H7 (cell line): ENCODE measurements around the gene SDE2. TPM values are rescaled to one million over a fixed set of nuclear protein-coding genes. Genes with fewer than 3 reads are reported as not detected.
"Not testable (repeated sequence)": the region's sequence is repeated elsewhere in the genome, so short reads cannot be mapped to it uniquely, and the experiment has no call there.

Experiments
- DNase-seq: peaks from one replicate; pipeline ENCODE4 v3.0.0; 2012
- H3K27me3 ChIP-seq: 2 replicates; pipeline ENCODE4 v1.6.0; 2011; ENCODE audit warnings: mild to moderate bottlenecking, low read length; ENCODE audit not compliant: control insufficient read depth, insufficient read depth
- H3K36me3 ChIP-seq: replicated peaks from 2 replicates; pipeline ENCODE4 v1.5.1; 2011; ENCODE audit warnings: low read length; ENCODE audit not compliant: control insufficient read depth, insufficient read depth
- H3K4me3 ChIP-seq: 2 replicates; pipeline ENCODE4 v1.5.1; 2011; ENCODE audit warnings: low read depth, mild to moderate bottlenecking, control low read depth, low read length, moderate library complexity; ENCODE audit not compliant: insufficient read depth
- total RNA-seq: library from RNA; depleted of rRNA; stranded (reverse); fragments of >200 nt; shearing (Covaris generic); gene quantifications from 2 replicates; pipeline ENCODE4 v1.2.3, GENCODE V29; 2014

The SDE2 gene
- total RNA-seq, 1 experiment from 2014 or later: 34.4 TPM

GRCh38 chr1:225946803-225947202 is 52.3 kb downstream of the SDE2 start:
- no peak for DNase-seq
- Histone ChIP-seq H3K27me3 (no peaks in the 10 kb centered on the region; the same call in 1 of the 2 replicates), H3K4me3 (no peak overlapping the region), H3K36me3 (no peaks in the 10 kb centered on the region)

GRCh38 chr1:225946082-225946620 is 53.0 kb downstream of the SDE2 start:
- Histone ChIP-seq H3K27me3 (no peaks in the 10 kb centered on the region; the same call in 1 of the 2 replicates), H3K4me3 (no peak overlapping the region), H3K36me3 (no peaks in the 10 kb centered on the region)
- DNase-seq: no peak

- DNase-seq: peak; percentile 59
- Histone ChIP-seq H3K4me3 (no peak overlapping the region), H3K36me3 (no peaks in the 10 kb centered on the region), H3K27me3 (no peaks in the 10 kb centered on the region; the same call in 1 of the 2 replicates)
These were observed 53.6 kb downstream of the SDE2 start for GRCh38 chr1:225945564-225945963.

- Histone ChIP-seq H3K27me3 (no peaks in the 10 kb centered on the region; the same call in 1 of the 2 replicates), H3K4me3 (no peak overlapping the region), H3K36me3 (no peaks in the 10 kb centered on the region)
- peak; percentile 28 for DNase-seq
These were observed 54.2 kb downstream of the SDE2 start for GRCh38 chr1:225944951-225945350.

GRCh38 chr1:225944387-225944786 is 54.8 kb downstream of the SDE2 start:
- no peak for DNase-seq
- no peaks in the 10 kb centered on the region; the same call in 1 of the 2 replicates for H3K27me3 ChIP-seq
- no peaks in the 10 kb centered on the region for H3K36me3 ChIP-seq
- no peak overlapping the region for H3K4me3 ChIP-seq

- DNase-seq: no peak
- Histone ChIP-seq H3K4me3 (no peak overlapping the region), H3K27me3 (no peaks in the 10 kb centered on the region; the same call in 1 of the 2 replicates), H3K36me3 (no peaks in the 10 kb centered on the region)
These were observed 55.6 kb downstream of the SDE2 start for GRCh38 chr1:225943582-225943981.

- H3K27me3 ChIP-seq: no peaks in the 10 kb centered on the region
- H3K4me3 ChIP-seq: no peak overlapping the region
- H3K36me3 ChIP-seq: 0 out of 2 replicates have a peak, but pooled peaks cover 2% of the 10 kb centered on the region
- peak; percentile 28 for DNase-seq
These were observed 56.6 kb downstream of the SDE2 start for GRCh38 chr1:225942574-225942973.

- Histone ChIP-seq H3K36me3 (peaks cover 5% of the 10 kb centered on the region; the same call in 1 of the 2 replicates), H3K4me3 (no peak overlapping the region), H3K27me3 (no peaks in the 10 kb centered on the region)
- DNase-seq: no peak
These were observed 57.3 kb downstream of the SDE2 start for GRCh38 chr1:225941942-225942222.

GRCh38 chr1:225941187-225941941 is 57.8 kb downstream of the SDE2 start, which contains the start of gene LEFTY2:
Gene LEFTY2, minus strand, starts transcription at chr1:225941220. Its CDS starts 80 bp downstream, at chr1:225941140.
- Histone ChIP-seq H3K27me3 (no peaks in the 10 kb centered on the region), H3K36me3 (peaks cover 5% of the 10 kb centered on the region), H3K4me3 (peak within 1 kb of the TSS; percentile 59)
- DNase-seq: peak; percentile 19

- Histone ChIP-seq H3K4me3 (peak overlapping the region; percentile 59), H3K27me3 (no peaks in the 10 kb centered on the region), H3K36me3 (peaks cover 5% of the 10 kb centered on the region)
- peak; percentile 54 for DNase-seq
These were observed 58.6 kb downstream of the SDE2 start for GRCh38 chr1:225940385-225941151.

GRCh38 chr1:225939939-225940310 is 59.2 kb downstream of the SDE2 start:
- H3K36me3 ChIP-seq, H3K27me3 ChIP-seq: not testable (repeated sequence)
- H3K4me3 ChIP-seq: peak overlapping the region; percentile 59
- DNase-seq: peak; percentile 40

- H3K4me3 ChIP-seq: peak overlapping the region; percentile 59
These were observed 59.8 kb downstream of the SDE2 start for GRCh38 chr1:225939097-225939938.

GRCh38 chr1:225937048-225937968 is 61.8 kb downstream of the SDE2 start:
- no peak for DNase-seq
- H3K27me3 ChIP-seq: no peaks in the 10 kb centered on the region
- H3K4me3 ChIP-seq: no peak overlapping the region
- peaks cover 5% of the 10 kb centered on the region for H3K36me3 ChIP-seq

More at GRCh38 chr1:225939097-225939938, 59.8 kb downstream of the SDE2 start:
- peak; percentile 88 for DNase-seq
- H3K27me3 ChIP-seq, H3K36me3 ChIP-seq: not testable (repeated sequence)
